RWPE2 (cell line): ENCODE results near the gene PFAS.

Experiments used
- ATAC-seq: fragments of 200-7000 bp; cut with Tn5 transposase; 3 replicates; pipeline ENCODE4 v1.9.1; 2021; ENCODE audit warnings: low read depth
- DNase-seq: peaks from one replicate; pipeline ENCODE4 v3.0.0-alpha.2; 2020; ENCODE audit warnings: low spot score
- H3K27ac ChIP-seq: fragments of 450-650 bp; 2 replicates; pipeline ENCODE4 v1.5.1; 2017; ENCODE audit warnings: mild to moderate bottlenecking; ENCODE audit not compliant: poor library complexity, severe bottlenecking
- H3K27me3 ChIP-seq: fragments of 250-450 bp; sonication (Bioruptor Pico); 2 replicates; pipeline ENCODE4 v1.5.1; 2021; ENCODE audit warnings: mild to moderate bottlenecking, moderate library complexity; ENCODE audit not compliant: insufficient read depth, poor library complexity, severe bottlenecking
- H3K36me3 ChIP-seq: fragments of 250-450 bp; sonication (Bioruptor Pico); 2 replicates; pipeline ENCODE4 v1.5.1; 2020; ENCODE audit warnings: low read depth, mild to moderate bottlenecking, moderate library complexity
- H3K4me1 ChIP-seq: fragments of 250-450 bp; sonication (Bioruptor Pico); 2 replicates; pipeline ENCODE4 v1.5.1; 2021; ENCODE audit warnings: mild to moderate bottlenecking, moderate library complexity; ENCODE audit not compliant: insufficient read depth, poor library complexity, severe bottlenecking
- H3K4me3 ChIP-seq: fragments of 250-450 bp; sonication (Bioruptor Pico); 2 replicates; pipeline ENCODE4 v1.5.1; 2021; ENCODE audit warnings: mild to moderate bottlenecking, moderate library complexity; ENCODE audit not compliant: severe bottlenecking
- H3K9me3 ChIP-seq: fragments of 250-450 bp; sonication (Bioruptor Pico); 2 replicates; pipeline ENCODE4 v1.5.1; 2021; ENCODE audit warnings: mild to moderate bottlenecking, moderate library complexity; ENCODE audit not compliant: severe bottlenecking
- TF ChIP-seq, protein P1 (sequence below): fragments of 450-650 bp; IDR thresholded peaks from one replicate; pipeline ENCODE4 v1.5.1; 2017; ENCODE audit warnings: mild to moderate bottlenecking, moderate library complexity; ENCODE audit not compliant: poor library complexity, severe bottlenecking

PFAS gene

DNA sequence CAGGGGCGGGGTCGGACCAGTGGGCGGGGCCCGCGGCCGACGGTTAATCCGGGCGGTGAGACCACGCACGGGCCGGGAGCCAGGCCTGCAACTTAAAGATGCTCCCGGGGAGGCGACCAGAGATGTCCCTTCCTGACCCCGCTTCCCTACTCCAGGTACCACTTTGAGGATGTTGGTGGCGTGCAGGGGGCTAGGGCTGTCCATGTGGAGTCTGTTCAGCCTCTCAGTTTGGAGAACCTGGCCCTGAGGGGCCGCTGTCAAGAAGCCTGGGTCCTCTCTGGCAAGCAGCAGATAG, 40.0 kb downstream of the PFAS start:
- no peak for ATAC-seq
- TF ChIP-seq, protein P1, sequence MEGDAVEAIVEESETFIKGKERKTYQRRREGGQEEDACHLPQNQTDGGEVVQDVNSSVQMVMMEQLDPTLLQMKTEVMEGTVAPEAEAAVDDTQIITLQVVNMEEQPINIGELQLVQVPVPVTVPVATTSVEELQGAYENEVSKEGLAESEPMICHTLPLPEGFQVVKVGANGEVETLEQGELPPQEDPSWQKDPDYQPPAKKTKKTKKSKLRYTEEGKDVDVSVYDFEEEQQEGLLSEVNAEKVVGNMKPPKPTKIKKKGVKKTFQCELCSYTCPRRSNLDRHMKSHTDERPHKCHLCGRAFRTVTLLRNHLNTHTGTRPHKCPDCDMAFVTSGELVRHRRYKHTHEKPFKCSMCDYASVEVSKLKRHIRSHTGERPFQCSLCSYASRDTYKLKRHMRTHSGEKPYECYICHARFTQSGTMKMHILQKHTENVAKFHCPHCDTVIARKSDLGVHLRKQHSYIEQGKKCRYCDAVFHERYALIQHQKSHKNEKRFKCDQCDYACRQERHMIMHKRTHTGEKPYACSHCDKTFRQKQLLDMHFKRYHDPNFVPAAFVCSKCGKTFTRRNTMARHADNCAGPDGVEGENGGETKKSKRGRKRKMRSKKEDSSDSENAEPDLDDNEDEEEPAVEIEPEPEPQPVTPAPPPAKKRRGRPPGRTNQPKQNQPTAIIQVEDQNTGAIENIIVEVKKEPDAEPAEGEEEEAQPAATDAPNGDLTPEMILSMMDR, result no peak
- H3K27me3 ChIP-seq, result no peaks in the 10 kb centered on the region
- no peaks in the 10 kb centered on the region for H3K9me3 ChIP-seq
- H3K36me3 ChIP-seq, result peaks cover 5% of the 10 kb centered on the region; the same call in 1 of the 2 replicates
- H3K4me1 ChIP-seq, result peaks cover 4% of the 10 kb centered on the region
- H3K27ac ChIP-seq, result peak overlapping the region; percentile 25
- peak overlapping the region; percentile 80 for H3K4me3 ChIP-seq
- DNase-seq, result no peak

DNA sequence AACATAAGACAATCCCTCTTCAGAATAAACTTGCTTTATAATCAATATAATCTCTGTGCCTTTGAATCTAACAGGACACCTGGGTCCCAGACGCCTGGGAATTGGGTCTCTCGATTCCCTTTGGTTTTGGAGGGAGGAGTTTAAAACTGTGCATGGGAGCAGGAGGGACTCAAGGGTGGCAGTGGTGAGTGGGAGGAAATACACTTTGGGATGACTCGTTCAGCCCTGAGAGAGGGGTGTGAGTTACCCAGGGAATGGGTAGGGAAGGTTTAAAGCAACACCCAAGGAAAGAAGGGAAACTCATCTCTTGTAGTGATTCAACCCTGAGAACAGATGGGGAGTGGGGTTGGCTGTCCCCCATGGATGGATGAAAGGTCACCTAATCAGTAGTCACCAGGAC, 41.0 kb downstream of the PFAS start:
- Histone ChIP-seq H3K9me3 (no peaks in the 10 kb centered on the region), H3K36me3 (peaks cover 5% of the 10 kb centered on the region; the same call in 1 of the 2 replicates), H3K4me3 (no peak overlapping the region), H3K4me1 (peaks cover 4% of the 10 kb centered on the region), H3K27me3 (no peaks in the 10 kb centered on the region), H3K27ac (no peak overlapping the region)
- TF ChIP-seq, protein P1, result no peak
- DNase-seq (no peak), ATAC-seq (no peak)

DNA sequence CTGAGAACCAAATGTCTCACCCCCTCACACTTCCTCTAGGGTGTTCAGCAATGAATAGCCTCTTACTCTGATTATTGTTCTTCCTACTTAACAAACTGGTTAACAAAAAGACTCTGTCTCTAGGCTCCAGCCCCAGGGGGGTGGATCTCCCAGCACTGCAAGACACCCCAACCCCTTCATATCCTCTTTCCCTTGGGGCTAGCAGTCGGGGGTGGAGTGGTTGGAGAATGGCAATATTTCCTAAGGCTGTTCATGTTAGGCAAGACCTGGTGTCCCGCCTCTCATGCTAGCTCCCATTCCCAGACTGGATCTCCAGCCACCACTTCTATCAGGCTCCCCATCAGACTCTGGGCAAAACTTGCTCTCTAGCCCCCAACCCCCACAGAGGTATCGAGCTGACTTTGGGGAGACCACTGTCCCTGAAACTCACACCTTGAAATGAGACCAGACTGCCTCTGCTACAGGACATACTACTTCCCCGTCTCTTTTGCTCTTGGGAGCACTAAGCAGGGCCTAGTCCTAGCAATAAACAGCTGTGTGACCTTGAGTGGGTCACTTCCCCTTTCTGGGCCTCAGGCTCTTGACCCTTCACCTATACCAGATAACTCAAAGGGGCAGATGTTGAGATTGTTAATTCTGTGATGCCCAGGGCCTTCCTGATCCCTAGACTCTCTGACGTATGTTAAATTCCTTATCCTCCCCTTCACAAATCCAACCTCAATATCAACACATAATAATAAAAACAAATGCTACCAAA, 43.7 kb downstream of the PFAS start:
- no peak overlapping the region for H3K27ac ChIP-seq
- H3K4me1 ChIP-seq, result no peaks in the 10 kb centered on the region
- no peaks in the 10 kb centered on the region for H3K27me3 ChIP-seq
- peaks cover 5% of the 10 kb centered on the region; the same call in 1 of the 2 replicates for H3K36me3 ChIP-seq
- DNase-seq (no peak), ATAC-seq (no peak)
- TF ChIP-seq, protein P1, result no peak
- H3K4me3 ChIP-seq, result no peak overlapping the region
- no peaks in the 10 kb centered on the region for H3K9me3 ChIP-seq

DNA sequence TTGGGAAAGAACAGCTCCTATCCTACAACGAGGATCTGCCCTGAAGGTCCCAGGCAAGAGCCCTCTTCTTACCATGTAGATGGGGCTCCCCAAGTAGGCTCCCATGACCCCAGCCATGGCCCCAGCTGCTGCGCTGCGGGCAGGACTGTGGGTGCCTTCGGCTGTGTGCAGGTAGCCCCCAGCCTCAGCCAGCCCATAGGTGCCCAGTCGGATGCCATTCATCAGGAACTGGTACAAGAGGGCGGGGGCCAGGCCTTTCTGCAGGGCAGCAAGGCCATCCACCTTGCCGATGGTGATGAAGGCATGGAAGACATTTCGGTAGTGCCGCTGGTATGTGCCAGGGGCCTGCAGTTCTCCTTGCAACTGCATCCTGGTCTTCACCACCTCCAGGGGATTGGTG, 45.3 kb downstream of the PFAS start:
- Histone ChIP-seq H3K4me1 (no peaks in the 10 kb centered on the region), H3K27ac (no peak overlapping the region), H3K9me3 (no peaks in the 10 kb centered on the region), H3K4me3 (no peak overlapping the region), H3K36me3 (peaks cover 5% of the 10 kb centered on the region; the same call in 1 of the 2 replicates), H3K27me3 (no peaks in the 10 kb centered on the region)
- DNase-seq, result no peak
- TF ChIP-seq, protein P1, result no peak
- ATAC-seq, result no peak

DNA sequence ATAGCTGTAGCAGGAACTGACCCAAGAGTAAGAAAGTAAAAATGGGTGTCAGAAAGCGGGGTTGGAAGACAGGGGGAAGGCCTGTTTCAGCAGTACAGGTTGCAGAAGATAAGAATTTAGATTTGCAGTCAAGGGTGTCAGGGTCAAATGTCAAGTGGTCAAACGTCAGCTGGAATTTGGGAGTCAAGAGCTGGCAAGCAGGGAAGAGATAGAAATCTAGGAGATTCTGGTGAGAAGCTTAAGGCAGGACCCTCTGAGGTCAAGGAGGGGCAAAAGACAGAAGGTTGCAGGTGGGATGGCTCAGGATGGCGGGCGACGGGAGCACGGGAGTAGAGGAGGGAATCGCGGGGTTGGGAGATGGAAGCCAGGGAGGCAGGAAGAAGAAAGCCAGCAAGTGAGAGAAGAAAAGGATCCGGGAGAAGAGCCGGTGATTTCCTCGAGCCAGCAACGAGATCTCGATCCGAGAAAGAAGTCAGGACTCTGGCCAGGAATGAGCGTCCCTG, 45.8 kb downstream of the PFAS start:
- H3K4me1 ChIP-seq, result no peaks in the 10 kb centered on the region
- H3K9me3 ChIP-seq, result no peaks in the 10 kb centered on the region
- DNase-seq, result no peak
- ATAC-seq, result peak; percentile 24
- H3K27ac ChIP-seq, result peak overlapping the region; percentile 68
- TF ChIP-seq, protein P1, result no peak
- peak overlapping the region; percentile 58 for H3K4me3 ChIP-seq
- no peaks in the 10 kb centered on the region for H3K27me3 ChIP-seq
- H3K36me3 ChIP-seq, result peaks cover 2% of the 10 kb centered on the region; the same call in 1 of the 2 replicates
